GM18909 (cell line): ENCODE data around the gene SSR1.

Source experiments
- ATAC-seq: cut with Tn5 transposase; IDR thresholded peaks from one replicate; pipeline ENCODE4 v1.9.1; 2021; ENCODE audit warnings: mild to moderate bottlenecking; ENCODE audit not compliant: unreplicated experiment, poor library complexity

The SSR1 gene

GRCh38 chr6:7242835-7243178 is 70.2 kb downstream of the SSR1 start:
- ATAC-seq, result no peak

GRCh38 chr6:7241709-7242645 is 71.0 kb downstream of the SSR1 start:
- no peak for ATAC-seq

- no peak for ATAC-seq
These were observed 71.8 kb downstream of the SSR1 start for GRCh38 chr6:7241160-7241559.

- no peak for ATAC-seq
These were observed 72.6 kb downstream of the SSR1 start for GRCh38 chr6:7240351-7240750.

GRCh38 chr6:7239590-7239948 is 73.4 kb downstream of the SSR1 start:
- no peak for ATAC-seq

- peak; percentile 57 for ATAC-seq
These were observed 74.0 kb downstream of the SSR1 start for GRCh38 chr6:7238900-7239589.

- no peak for ATAC-seq
These were observed 74.5 kb downstream of the SSR1 start for GRCh38 chr6:7238526-7238899.

- ATAC-seq, result no peak
These were observed 75.3 kb downstream of the SSR1 start for GRCh38 chr6:7237653-7238188.

GRCh38 chr6:7236306-7237209 is 76.4 kb downstream of the SSR1 start:
- peak; percentile 48 for ATAC-seq

- no peak for ATAC-seq
These were observed 77.2 kb downstream of the SSR1 start for GRCh38 chr6:7235712-7236305.

GRCh38 chr6:7234547-7234946 is 78.5 kb downstream of the SSR1 start:
- no peak for ATAC-seq

- ATAC-seq, result no peak
These were observed 80.6 kb downstream of the SSR1 start for GRCh38 chr6:7232351-7232750.

- no peak for ATAC-seq
These were observed 81.9 kb downstream of the SSR1 start for GRCh38 chr6:7230956-7231713.

- no peak for ATAC-seq
These were observed 82.7 kb downstream of the SSR1 start for GRCh38 chr6:7230327-7230691.

- no peak for ATAC-seq
These were observed 83.3 kb downstream of the SSR1 start for GRCh38 chr6:7229376-7230326.

- ATAC-seq, result no peak
These were observed 84.2 kb downstream of the SSR1 start for GRCh38 chr6:7228662-7229375.

- no peak for ATAC-seq
These were observed 88.3 kb downstream of the SSR1 start for GRCh38 chr6:7224731-7225130.

- ATAC-seq, result no peak
These were observed 90.8 kb downstream of the SSR1 start for GRCh38 chr6:7222197-7222596.
